Caco-2 (cell line): ENCODE results near the gene PEX26. TPM values are rescaled to one million over a fixed set of nuclear protein-coding genes. Genes with fewer than 3 reads are reported as not detected.

Source experiments
- BruUV-seq: library from RNA; stranded (reverse); fragments of 400-500 nt; replicated peaks from 2 replicates; lab custom pipeline; 2021; lab: Mats Ljungman, UMichigan
- CTCF ChIA-PET: fragments of 300-600 bp; sonication (Branson Sonifier 250); formaldehyde crosslinking; loops from one replicate; lab custom pipeline; 2022; ENCODE audit warnings: antibody characterized with exemption; lab: Charles Lee
- POLR2A ChIA-PET: fragments of 300-600 bp; sonication (Branson Sonifier 250); formaldehyde crosslinking; loops from one replicate; lab custom pipeline; 2022; ENCODE audit warnings: antibody characterized with exemption; lab: Charles Lee
- DNase-seq, 2 experiments: peaks; one replicate each; pipeline versions ENCODE4 v3.0.0 to v3.0.0-alpha.2; 2020 to 2022
- H3K27me3 ChIP-seq: replicated peaks from 2 replicates; pipeline ENCODE4 v1.6.0; 2011; ENCODE audit warnings: low read length; ENCODE audit not compliant: control insufficient read depth, insufficient read depth
- H3K36me3 ChIP-seq: 2 replicates; pipeline ENCODE4 v1.5.1; 2011; ENCODE audit warnings: low read length; ENCODE audit not compliant: control insufficient read depth, insufficient read depth
- H3K4me1 ChIP-seq: fragments of 250-450 bp; sonication (Bioruptor Pico); 2 replicates; pipeline ENCODE4 v1.5.1; 2020; ENCODE audit warnings: mild to moderate bottlenecking
- H3K4me3 ChIP-seq: 2 replicates; pipeline ENCODE4 v1.5.1; 2011; ENCODE audit warnings: low read depth, mild to moderate bottlenecking, control low read depth, low read length
- H3K9me3 ChIP-seq: fragments of 250-450 bp; sonication (Bioruptor Pico); 2 replicates; pipeline ENCODE4 v1.5.1; 2020; ENCODE audit warnings: mild to moderate bottlenecking, moderate library complexity
- H3K27ac Mint-ChIP-seq: one replicate; pipeline ENCODE4 v1.8.0; 2022; ENCODE audit warnings: mixed read lengths; ENCODE audit not compliant: unreplicated experiment
- H3K27me3 Mint-ChIP-seq: one replicate; pipeline ENCODE4 v1.8.0; 2022; ENCODE audit warnings: mixed read lengths; ENCODE audit not compliant: insufficient read depth, unreplicated experiment
- H3K36me3 Mint-ChIP-seq: one replicate; pipeline ENCODE4 v1.8.0; 2022; ENCODE audit warnings: mild to moderate bottlenecking, mixed read lengths; ENCODE audit not compliant: insufficient read depth, unreplicated experiment
- H3K4me1 Mint-ChIP-seq: one replicate; pipeline ENCODE4 v1.8.0; 2022; ENCODE audit warnings: low read depth, mixed read lengths; ENCODE audit not compliant: unreplicated experiment
- H3K4me3 Mint-ChIP-seq: one replicate; pipeline ENCODE4 v1.8.0; 2022; ENCODE audit warnings: mild to moderate bottlenecking, moderate library complexity, mixed read lengths; ENCODE audit not compliant: unreplicated experiment
- H3K9me3 Mint-ChIP-seq: one replicate; pipeline ENCODE4 v1.8.0; 2022; ENCODE audit warnings: mixed read lengths; ENCODE audit not compliant: unreplicated experiment
- CTCF ChIP-seq, 2 experiments: fragments of 200-600 bp in 1 of 2; IDR thresholded peaks; 1 replicate in 1 of 2; 2 replicates in 1 of 2; pipeline versions ENCODE4 v1.5.1 to v1.8.0; 2011 to 2022; ENCODE audit warnings: antibody characterized with exemption in 1 of 2, control low read depth in 1 of 2, inconsistent platforms in 1 of 2, low read depth in 1 of 2, low read length in 1 of 2, mild to moderate bottlenecking in 1 of 2, moderate library complexity in 1 of 2; ENCODE audit not compliant: insufficient read depth in 1 of 2, severe bottlenecking in 1 of 2, unreplicated experiment in 1 of 2
- intact Hi-C: fragments of 100-400 bp; cut with micrococcal nuclease; formaldehyde crosslinking; loops from one replicate; pipeline ENCODE4 v1.10.0; 2022; ENCODE audit not compliant: unreplicated experiment
- total RNA-seq: library from RNA; stranded (reverse); gene quantifications from 2 replicates; pipeline ENCODE4 v1.2.3, GENCODE V29; 2022

The PEX26 gene
- total RNA-seq, 1 experiment from 2014 or later: 40.6 TPM

GRCh38 chr22:18064636-18065035 lies 13.2 kb upstream of the PEX26 start:
- H3K9me3 ChIP-seq: no peaks in the 10 kb centered on the region
- intact Hi-C loops: loop anchor here (5.0 kb wide), 1 partner anchor 42 kb away; the partner anchor contains the start of gene MICAL3
- no peak for TF ChIP-seq CTCF (IDR thresholded peaks at IDR 0.05; ENCODE audit: insufficient read depth in 1 of 2, low read depth in 1 of 2, low read length in 1 of 2, severe bottlenecking in 1 of 2, unreplicated experiment in 1 of 2)
- H3K9me3 Mint-ChIP-seq: peaks cover 10% of the 10 kb centered on the region
- POLR2A ChIA-PET: interaction anchor here (0.6 kb wide), 1 partner anchor 8 kb away, joined by 3 read pairs; no protein-coding TSS in a partner anchor
- CTCF ChIA-PET: interaction anchor here (0.9 kb wide), 1 partner anchor 11 kb away, joined by 3 read pairs; no protein-coding TSS in a partner anchor
- H3K4me3 ChIP-seq: no peak overlapping the region
- H3K4me1 ChIP-seq: peaks cover 58% of the 10 kb centered on the region
- no peaks in the 10 kb centered on the region for H3K27me3 Mint-ChIP-seq
- H3K36me3 ChIP-seq: no peaks in the 10 kb centered on the region
- no TSS peak for BruUV-seq
- no peak overlapping the region for H3K4me3 Mint-ChIP-seq
- peaks cover 42% of the 10 kb centered on the region for H3K4me1 Mint-ChIP-seq
- no peaks in the 10 kb centered on the region for H3K27me3 ChIP-seq
- H3K36me3 Mint-ChIP-seq: no peaks in the 10 kb centered on the region
- H3K27ac Mint-ChIP-seq: peak overlapping the region; percentile 58
- no peak for DNase-seq

GRCh38 chr22:18065256-18065655 lies 12.5 kb upstream of the PEX26 start:
- no peaks in the 10 kb centered on the region for H3K36me3 Mint-ChIP-seq
- peaks cover 59% of the 10 kb centered on the region for H3K4me1 ChIP-seq
- H3K27ac Mint-ChIP-seq: peak overlapping the region; percentile 58
- intact Hi-C loops: no loop called here
- CTCF ChIA-PET: interaction anchor here (0.9 kb wide), 1 partner anchor 11 kb away, joined by 3 read pairs; no protein-coding TSS in a partner anchor
- H3K27me3 ChIP-seq: no peaks in the 10 kb centered on the region
- H3K9me3 ChIP-seq: no peaks in the 10 kb centered on the region
- peaks cover 8% of the 10 kb centered on the region for H3K9me3 Mint-ChIP-seq
- DNase-seq: no peak
- no peaks in the 10 kb centered on the region for H3K36me3 ChIP-seq
- no peak overlapping the region for H3K4me3 Mint-ChIP-seq
- no TSS peak for BruUV-seq
- peaks cover 42% of the 10 kb centered on the region for H3K4me1 Mint-ChIP-seq
- H3K27me3 Mint-ChIP-seq: no peaks in the 10 kb centered on the region
- no peak for TF ChIP-seq CTCF (IDR thresholded peaks at IDR 0.05; ENCODE audit: insufficient read depth in 1 of 2, low read depth in 1 of 2, low read length in 1 of 2, severe bottlenecking in 1 of 2, unreplicated experiment in 1 of 2)
- no peak overlapping the region for H3K4me3 ChIP-seq
- POLR2A ChIA-PET: interaction anchor here (0.5 to 0.6 kb wide), 3 partner anchors 9 to 425 kb away, joined by 3 to 5 read pairs (median 3); no protein-coding TSS in a partner anchor

GRCh38 chr22:18066181-18066859 lies 11.5 kb upstream of the PEX26 start:
- no peak for TF ChIP-seq CTCF (IDR thresholded peaks at IDR 0.05; ENCODE audit: insufficient read depth in 1 of 2, low read depth in 1 of 2, low read length in 1 of 2, severe bottlenecking in 1 of 2, unreplicated experiment in 1 of 2)
- Mint-ChIP-seq H3K4me1 (peaks cover 42% of the 10 kb centered on the region), H3K27ac (no peak overlapping the region), H3K27me3 (no peaks in the 10 kb centered on the region), H3K9me3 (peaks cover 8% of the 10 kb centered on the region), H3K36me3 (no peaks in the 10 kb centered on the region), H3K4me3 (no peak overlapping the region)
- H3K4me3 ChIP-seq: no peak overlapping the region
- ChIA-PET CTCF (no interaction called here), POLR2A (no interaction called here)
- BruUV-seq: no TSS peak
- no peaks in the 10 kb centered on the region for H3K9me3 ChIP-seq
- no peaks in the 10 kb centered on the region for H3K27me3 ChIP-seq
- no peak for DNase-seq
- intact Hi-C loops: no loop called here
- peaks cover 58% of the 10 kb centered on the region for H3K4me1 ChIP-seq
- no peaks in the 10 kb centered on the region for H3K36me3 ChIP-seq
